Stromal cell of bone marrow (primary cell): ENCODE measurements around the gene SPACA9.
A peak's percentile ranks its signal among the peaks of the same experiment; 100 is the strongest.

ENCODE experiments used
- DNase-seq: peaks from one replicate; pipeline ENCODE4 v3.0.0-alpha.2; 2012; ENCODE audit warnings: low read depth

The SPACA9 gene

DNA sequence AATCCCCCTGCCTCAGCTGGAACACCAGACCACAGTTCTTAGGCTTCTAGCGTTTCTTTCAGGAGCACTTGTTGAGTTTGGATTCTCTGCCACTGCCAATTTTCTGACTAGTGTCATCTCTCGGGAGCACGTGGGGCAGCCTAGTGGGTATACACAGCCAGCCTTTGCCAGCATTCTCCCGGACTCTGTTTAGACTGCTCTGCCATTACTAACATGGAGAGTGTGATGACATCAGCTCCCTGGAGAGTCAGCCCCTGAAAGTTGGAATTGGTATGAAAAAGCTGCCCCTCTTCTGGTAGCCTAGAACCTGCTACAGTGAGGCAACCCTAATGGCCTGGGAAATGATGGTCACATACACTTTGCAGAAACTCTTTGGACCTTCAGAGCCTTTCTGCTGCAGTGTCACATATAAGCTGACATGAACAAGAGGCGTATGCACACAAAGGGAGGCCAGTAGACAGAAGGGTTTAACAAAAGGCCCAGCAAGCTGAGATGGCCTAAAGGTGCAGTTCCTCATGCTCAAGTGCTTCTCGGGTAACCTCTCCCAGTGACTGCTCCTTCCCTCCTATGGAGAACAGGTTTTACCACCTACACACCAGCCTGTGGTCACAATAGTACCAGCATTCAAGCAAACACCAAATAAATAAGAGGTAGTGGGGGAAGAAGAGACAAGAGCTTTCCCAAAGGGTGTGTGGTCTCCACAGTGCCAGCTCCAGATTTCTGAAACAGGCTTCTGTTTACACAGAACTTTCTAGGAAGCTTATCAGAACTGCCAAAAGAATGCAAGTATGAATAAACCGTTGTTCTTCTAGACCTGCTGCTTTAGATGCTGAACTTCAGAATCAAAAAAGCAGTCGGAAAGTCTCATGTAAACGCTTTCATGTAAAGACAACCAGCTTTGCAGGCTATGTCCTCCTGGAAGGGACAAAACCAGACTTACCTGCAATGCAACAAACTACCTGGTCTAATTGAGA, 16.5 kb downstream of the SPACA9 start:
- no peak for DNase-seq

DNA sequence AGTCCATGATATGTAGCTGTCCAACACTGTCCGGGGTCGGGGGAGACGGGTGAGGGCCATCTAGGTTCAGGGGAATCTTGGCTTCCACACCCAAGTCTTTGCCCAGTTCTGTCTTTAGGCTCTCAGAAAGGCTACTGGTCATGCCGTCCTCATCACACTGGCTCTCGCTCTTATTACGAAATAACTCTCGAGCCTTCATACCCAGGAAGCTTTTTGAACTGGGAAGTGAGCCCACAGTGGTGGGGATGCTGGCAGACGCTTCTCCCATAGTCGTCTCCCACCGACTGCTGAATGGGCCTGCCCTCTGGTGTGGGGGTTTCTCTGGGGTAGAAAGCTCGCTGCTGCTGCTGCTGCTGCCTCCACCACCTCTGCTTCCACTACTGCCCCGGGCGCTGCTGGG, 17.6 kb downstream of the SPACA9 start:
- no peak for DNase-seq

- DNase-seq = no peak
These were observed 18.2 kb downstream of the SPACA9 start for GRCh38 chr9:132896906-132897305.

DNA sequence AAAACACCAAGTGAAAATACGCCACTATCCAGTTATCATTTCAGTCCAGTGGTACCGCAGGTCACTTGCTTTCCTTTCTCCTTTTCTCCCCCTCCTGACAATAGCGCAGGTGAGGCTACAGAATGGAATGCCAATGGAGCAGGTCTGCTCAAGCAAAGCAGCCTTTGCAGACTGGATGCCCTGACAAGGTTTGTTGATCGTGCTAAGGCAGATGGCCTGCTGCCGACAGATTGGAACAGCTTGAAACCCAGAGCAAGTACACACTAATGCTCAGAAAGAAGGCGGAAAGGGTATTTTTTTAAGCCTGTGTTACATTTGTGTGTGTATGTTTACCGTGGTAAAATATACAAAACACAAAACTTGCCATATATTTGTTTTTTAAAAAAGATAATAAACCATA, 19.4 kb downstream of the SPACA9 start:
- no peak for DNase-seq

- DNase-seq = peak; percentile 72
These were observed 23.4 kb downstream of the SPACA9 start for GRCh38 chr9:132901858-132902831.

- DNase-seq = no peak
These were observed 25.1 kb downstream of the SPACA9 start for GRCh38 chr9:132903574-132904492.

DNA sequence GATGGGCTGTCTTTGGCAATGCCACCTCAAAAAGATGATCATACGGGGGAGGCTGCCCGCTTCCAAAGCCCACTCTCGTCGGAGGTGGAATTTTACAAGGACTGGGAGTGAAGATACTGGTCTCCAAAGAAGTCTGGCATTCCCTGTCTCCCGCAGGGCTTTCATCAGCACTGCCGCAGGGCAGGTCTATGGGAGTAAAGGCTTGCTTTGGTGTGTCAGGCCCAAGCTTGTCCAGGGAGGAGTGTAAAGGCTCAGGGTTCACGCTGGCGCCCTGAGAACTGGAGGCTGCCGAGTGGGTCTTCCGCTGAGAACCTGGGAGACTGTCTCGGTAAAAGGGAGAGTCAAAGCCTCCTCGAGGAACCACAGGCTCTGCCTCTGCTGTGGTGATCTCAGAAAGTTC, 27.0 kb downstream of the SPACA9 start:
- DNase-seq = no peak

- DNase-seq = no peak
These were observed 29.9 kb downstream of the SPACA9 start for GRCh38 chr9:132908635-132909034.

GRCh38 chr9:132909311-132909710, 30.6 kb downstream of the SPACA9 start:
- DNase-seq = no peak

GRCh38 chr9:132910376-132910775, 31.7 kb downstream of the SPACA9 start:
- DNase-seq = no peak

- DNase-seq = no peak
These were observed 33.4 kb downstream of the SPACA9 start for GRCh38 chr9:132912131-132912530.

DNA sequence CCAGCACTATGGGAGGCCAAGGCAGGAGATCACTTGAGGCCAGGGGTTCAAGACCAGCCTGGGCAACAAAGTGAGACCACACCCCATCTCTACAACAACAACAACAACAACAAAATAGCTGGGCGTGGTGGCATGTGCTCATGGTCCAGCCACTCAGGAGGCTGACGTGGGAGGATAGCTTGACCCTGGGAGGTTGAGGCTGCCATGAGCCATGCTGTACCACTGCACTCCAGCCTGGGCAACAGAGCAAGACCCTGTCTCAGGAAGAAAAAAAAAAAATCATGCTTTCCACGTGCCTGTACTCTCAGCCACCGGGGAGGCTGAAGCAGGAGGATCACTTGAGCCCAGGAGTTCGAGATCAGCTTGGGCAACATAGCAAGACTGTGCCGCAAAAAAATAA, 36.2 kb downstream of the SPACA9 start:
- DNase-seq = no peak

GRCh38 chr9:132919614-132920268, 41.0 kb downstream of the SPACA9 start:
- DNase-seq = no peak

- no peak for DNase-seq
These were observed 44.7 kb downstream of the SPACA9 start for GRCh38 chr9:132923346-132923902.

DNA sequence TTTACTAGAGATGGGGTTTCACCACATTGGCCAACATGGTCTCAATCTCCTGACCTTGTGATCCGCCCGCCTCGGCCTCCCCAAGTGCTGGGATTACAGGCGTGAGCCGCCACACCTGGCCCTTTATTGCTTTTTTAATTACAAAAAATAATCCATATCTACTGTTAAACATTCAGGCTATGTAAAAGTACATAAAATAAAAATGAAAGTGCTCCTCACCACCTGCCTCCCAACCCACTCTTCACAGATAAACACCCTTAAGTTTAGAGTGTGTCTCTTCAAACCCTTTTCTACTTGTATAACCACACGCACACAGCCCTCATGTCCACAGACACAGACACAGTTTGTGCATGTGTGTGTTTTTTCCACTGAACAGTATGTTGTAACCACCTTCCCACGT, 49.0 kb downstream of the SPACA9 start:
- no peak for DNase-seq

DNA sequence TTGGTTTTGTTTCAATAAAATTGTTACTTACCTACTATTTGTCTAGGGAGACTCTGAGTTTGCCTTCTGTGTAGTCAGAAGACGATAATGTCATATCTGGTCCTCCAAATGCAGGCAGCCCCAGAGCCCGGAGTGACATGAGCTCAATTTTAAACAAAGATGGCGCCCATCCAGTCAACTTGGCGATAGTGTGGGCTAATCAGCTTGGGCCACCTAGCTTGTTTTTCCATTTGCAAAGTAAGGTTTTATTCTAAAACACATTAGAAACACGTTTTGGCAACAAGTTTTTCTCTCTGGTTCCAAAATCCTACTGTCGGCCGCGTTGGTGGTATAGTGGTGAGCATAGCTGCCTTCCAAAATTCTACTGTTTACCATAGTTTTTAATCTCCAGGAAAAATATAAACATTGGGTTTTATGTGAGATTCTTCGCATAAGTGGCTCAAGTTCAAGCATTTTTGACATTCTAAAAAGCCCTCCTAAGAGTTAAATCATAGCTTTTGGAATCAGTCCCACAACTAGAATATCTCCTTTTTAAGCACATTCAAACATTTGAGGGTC, 52.6 kb downstream of the SPACA9 start:
- no peak for DNase-seq

DNA sequence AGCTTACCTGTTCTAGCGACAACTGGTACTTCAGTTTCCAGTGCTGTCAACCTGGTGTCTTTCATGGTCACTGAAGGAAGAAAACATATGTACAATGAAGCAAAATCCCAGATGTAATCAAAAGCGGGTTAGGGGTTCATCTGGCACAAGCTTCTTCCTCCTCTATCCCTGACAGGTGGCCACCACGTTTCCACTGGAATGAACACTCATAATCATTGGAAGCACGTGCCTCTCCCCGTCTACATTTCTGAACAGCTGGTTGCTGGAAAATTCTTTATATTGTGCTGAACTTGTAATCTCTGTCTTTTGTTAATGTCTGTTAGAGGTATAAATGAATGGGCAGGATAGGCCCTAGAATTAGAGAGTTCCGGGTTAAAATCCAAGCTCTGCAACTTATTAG, 56.3 kb downstream of the SPACA9 start:
- DNase-seq = no peak

DNA sequence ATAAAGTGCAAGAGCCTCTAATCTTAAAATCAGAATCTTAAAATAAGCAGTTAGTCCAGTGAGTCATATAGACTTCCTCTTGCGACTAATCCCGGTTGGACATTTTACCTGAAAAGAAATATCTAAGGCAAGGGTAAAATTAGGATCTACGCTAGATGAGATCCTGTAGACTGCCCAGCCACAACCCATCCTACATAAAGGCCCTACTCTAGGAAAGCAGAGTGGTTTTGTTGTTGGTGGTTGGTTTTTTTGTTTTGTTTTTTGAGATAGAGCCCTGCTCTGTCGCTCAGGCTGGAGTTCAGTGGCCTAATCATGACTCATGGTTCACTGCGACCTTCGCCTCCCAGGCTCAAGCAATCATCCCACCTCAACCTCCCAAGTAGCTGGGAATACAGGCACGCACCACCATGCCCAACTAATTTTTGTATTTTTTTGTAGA, 58.8 kb downstream of the SPACA9 start:
- DNase-seq = no peak

GRCh38 chr9:132939169-132939568, 60.5 kb downstream of the SPACA9 start:
- no peak for DNase-seq
